HepG2 (cell line): Measurements from ENCODE around the gene ZFAND2B. TPM values are rescaled to one million over a fixed set of nuclear protein-coding genes. Genes with fewer than 3 reads are reported as not detected.

Experiments used
- HMGXB4 ChIP-seq, 2 experiments: sonication (generic) in 1 of 2; formaldehyde crosslinking in 1 of 2; IDR thresholded peaks; 2 replicates each; pipeline versions ENCODE4 v1.4.0 to v1.6.1; 2018 to 2020; ENCODE audit warnings: missing genetic modification reagents in 2 of 2, borderline replicate concordance in 1 of 2, low read depth in 1 of 2, mild to moderate bottlenecking in 1 of 2, missing biosample characterization in 1 of 2
- REXO4 ChIP-seq: sonication (generic); formaldehyde crosslinking; IDR thresholded peaks from 2 replicates; pipeline ENCODE4 v1.8.0; 2022; ENCODE audit warnings: missing genetic modification reagents, mild to moderate bottlenecking, borderline replicate concordance
- YEATS2 ChIP-seq: sonication (generic); formaldehyde crosslinking; IDR thresholded peaks from 2 replicates; pipeline ENCODE4 v1.4.0; 2020; ENCODE audit warnings: missing genetic modification reagents, borderline replicate concordance
- ZBTB42 ChIP-seq: sonication (generic); formaldehyde crosslinking; IDR thresholded peaks from 2 replicates; pipeline ENCODE4 v1.5.0; 2020; ENCODE audit warnings: mild to moderate bottlenecking, missing genetic modification reagents
- ZFP1 ChIP-seq: IDR thresholded peaks from 2 replicates; pipeline ENCODE4 v1.6.1; 2016
- ZNF225 ChIP-seq: sonication (generic); formaldehyde crosslinking; IDR thresholded peaks from 2 replicates; pipeline ENCODE4 v1.4.0; 2020; ENCODE audit warnings: mild to moderate bottlenecking, missing genetic modification reagents
- ZNF281 ChIP-seq: sonication (generic); formaldehyde crosslinking; IDR thresholded peaks from 2 replicates; pipeline ENCODE4 v1.4.0; 2020; ENCODE audit warnings: missing genetic modification reagents, borderline replicate concordance
- ZNF362 ChIP-seq: sonication (generic); formaldehyde crosslinking; IDR thresholded peaks from 2 replicates; pipeline ENCODE4 v1.4.0; 2020; ENCODE audit warnings: missing genetic modification reagents, mild to moderate bottlenecking, borderline replicate concordance
- ZNF678 ChIP-seq: sonication (generic); formaldehyde crosslinking; IDR thresholded peaks from 2 replicates; pipeline ENCODE4 v1.4.0; 2020; ENCODE audit warnings: mild to moderate bottlenecking, missing genetic modification reagents
- ZNF775 ChIP-seq: sonication (generic); formaldehyde crosslinking; IDR thresholded peaks from 2 replicates; pipeline ENCODE4 v1.4.0; 2020; ENCODE audit warnings: missing genetic modification reagents, mild to moderate bottlenecking, moderate library complexity, borderline replicate concordance
- ZNF841 ChIP-seq: sonication (generic); formaldehyde crosslinking; IDR thresholded peaks from 2 replicates; pipeline ENCODE4 v1.8.1; 2023; ENCODE audit warnings: missing genetic modification reagents, borderline replicate concordance
- polyA plus RNA-seq, 8 experiments: library from polyadenylated mRNA; depleted of rRNA in 3 of 8; stranded (reverse) in 7 of 8; unstranded in 1 of 8; fragments of >200 nt; fragmentation: Illumina TruSeq in 4 of 8; extraction: Trizol in 4 of 8; gene quantifications; 2 replicates each; pipeline versions ENCODE4 v1.2.1 to v1.2.3, GENCODE V29; 2011 to 2016; ENCODE audit warnings: low read depth in 4 of 8, missing spikeins in 1 of 8, mixed read lengths in 1 of 8; ENCODE audit not compliant: insufficient read depth in 1 of 8
- total RNA-seq, 5 experiments: library from RNA; depleted of rRNA; stranded (reverse); fragments of >200 nt; fragmentation: Illumina TruSeq; extraction: Trizol; gene quantifications; 2 replicates each; pipeline ENCODE4 v1.2.3, GENCODE V29; 2016; ENCODE audit warnings: low read depth in 1 of 5
- TF ChIP-seq, protein P1 (sequence below): sonication (generic); formaldehyde crosslinking; IDR thresholded peaks from 2 replicates; pipeline ENCODE4 v1.4.0; 2020; ENCODE audit warnings: mild to moderate bottlenecking, low read depth, missing genetic modification reagents
- TF ChIP-seq, protein P2 (sequence below): sonication (generic); formaldehyde crosslinking; IDR thresholded peaks from 2 replicates; pipeline ENCODE4 v1.5.0; 2020; ENCODE audit warnings: mild to moderate bottlenecking, missing genetic modification reagents

The ZFAND2B gene
- total and polyA plus RNA-seq, 2 of the 13 experiments (the other 11 are each of a cell fraction or from before 2014, with no cell fraction given), result 53.3 to 115 TPM

DNA sequence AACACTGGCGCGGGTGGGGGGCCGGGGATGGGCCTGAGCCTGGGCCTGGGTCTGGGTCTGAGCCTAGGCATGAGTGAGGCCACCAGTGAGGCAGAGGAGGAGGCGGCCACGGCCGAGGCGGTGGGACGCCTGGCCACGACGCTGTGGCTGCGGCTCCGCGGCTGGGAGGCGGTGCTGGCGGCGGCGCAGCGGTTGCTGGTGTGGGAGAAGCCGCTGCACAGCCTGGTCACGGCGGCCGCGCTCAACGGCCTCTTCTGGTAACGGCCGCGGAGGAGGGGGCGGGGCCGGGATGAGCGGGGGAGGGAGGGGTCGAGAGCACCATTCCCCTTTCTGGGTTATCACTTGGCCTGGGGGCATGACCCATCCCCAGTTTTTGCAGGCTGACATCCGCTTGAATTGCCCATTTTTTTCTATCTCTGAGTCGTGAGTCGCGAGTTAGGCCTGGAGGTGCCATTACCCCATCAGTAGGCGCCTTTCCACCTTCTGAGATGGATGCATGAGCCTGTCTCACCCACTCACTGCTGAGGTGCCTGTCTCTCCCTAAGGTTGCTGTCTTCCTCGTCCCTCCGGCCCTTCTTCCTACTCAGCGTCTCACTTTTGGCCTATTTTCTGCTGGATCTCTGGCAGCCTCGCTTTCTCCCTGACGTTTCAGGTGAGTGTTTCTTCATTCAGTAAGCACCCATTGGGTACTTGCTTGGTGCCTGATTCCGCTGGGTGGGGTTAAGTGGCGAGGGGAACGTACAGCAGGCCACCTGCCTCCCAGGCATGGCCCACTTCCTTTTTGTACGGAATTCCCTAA, 28.0 kb upstream of the ZFAND2B start (continued):
- TF ChIP-seq ZNF225 (CRISPR knock-in tag) (0 out of 2 replicates have a peak, but pooled peaks have one; percentile 66), ZBTB42 (CRISPR knock-in tag) (peak; percentile 51; the same call in 1 of the 2 replicates), YEATS2 (CRISPR knock-in tag) (no peak), HMGXB4 (CRISPR knock-in tag; IDR thresholded peaks at IDR 0.05; ENCODE audit: borderline replicate concordance in 1 of 2, low read depth in 1 of 2) (peak in 1 of 2 experiments; percentile 15; a peak in 1 of 4 replicates), ZNF678 (CRISPR knock-in tag) (no peak; the same call in 1 of the 2 replicates), ZNF841 (CRISPR knock-in tag) (no peak), ZFP1 (CRISPR knock-in tag) (no peak), ZNF281 (CRISPR knock-in tag) (0 out of 2 replicates have a peak, but pooled peaks have one; percentile 5), ZNF775 (CRISPR knock-in tag) (no peak), REXO4 (CRISPR knock-in tag) (no peak), ZNF362 (0 out of 2 replicates have a peak, but pooled peaks have one; percentile 8)
- TF ChIP-seq, protein P1, sequence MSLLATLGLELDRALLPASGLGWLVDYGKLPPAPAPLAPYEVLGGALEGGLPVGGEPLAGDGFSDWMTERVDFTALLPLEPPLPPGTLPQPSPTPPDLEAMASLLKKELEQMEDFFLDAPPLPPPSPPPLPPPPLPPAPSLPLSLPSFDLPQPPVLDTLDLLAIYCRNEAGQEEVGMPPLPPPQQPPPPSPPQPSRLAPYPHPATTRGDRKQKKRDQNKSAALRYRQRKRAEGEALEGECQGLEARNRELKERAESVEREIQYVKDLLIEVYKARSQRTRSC (CRISPR knock-in tag), result no peak
- TF ChIP-seq, protein P2, sequence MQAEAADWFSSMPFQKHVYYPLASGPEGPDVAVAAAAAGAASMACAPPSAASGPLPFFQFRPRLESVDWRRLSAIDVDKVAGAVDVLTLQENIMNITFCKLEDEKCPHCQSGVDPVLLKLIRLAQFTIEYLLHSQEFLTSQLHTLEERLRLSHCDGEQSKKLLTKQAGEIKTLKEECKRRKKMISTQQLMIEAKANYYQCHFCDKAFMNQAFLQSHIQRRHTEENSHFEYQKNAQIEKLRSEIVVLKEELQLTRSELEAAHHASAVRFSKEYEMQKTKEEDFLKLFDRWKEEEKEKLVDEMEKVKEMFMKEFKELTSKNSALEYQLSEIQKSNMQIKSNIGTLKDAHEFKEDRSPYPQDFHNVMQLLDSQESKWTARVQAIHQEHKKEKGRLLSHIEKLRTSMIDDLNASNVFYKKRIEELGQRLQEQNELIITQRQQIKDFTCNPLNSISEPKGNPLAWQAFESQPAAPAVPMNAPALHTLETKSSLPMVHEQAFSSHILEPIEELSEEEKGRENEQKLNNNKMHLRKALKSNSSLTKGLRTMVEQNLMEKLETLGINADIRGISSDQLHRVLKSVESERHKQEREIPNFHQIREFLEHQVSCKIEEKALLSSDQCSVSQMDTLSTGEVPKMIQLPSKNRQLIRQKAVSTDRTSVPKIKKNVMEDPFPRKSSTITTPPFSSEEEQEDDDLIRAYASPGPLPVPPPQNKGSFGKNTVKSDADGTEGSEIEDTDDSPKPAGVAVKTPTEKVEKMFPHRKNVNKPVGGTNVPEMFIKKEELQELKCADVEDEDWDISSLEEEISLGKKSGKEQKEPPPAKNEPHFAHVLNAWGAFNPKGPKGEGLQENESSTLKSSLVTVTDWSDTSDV (CRISPR knock-in tag), result peak; percentile 8; the same call in 1 of the 2 replicates
